NB4 (cell line): ENCODE measurements around the gene COL5A1.

ENCODE experiments used
- DNase-seq: peaks from one replicate; pipeline ENCODE4 v3.0.0; 2010; ENCODE audit warnings: low read depth
- H3K4me3 ChIP-seq: one replicate; pipeline ENCODE4 v1.5.1; 2011; ENCODE audit warnings: mild to moderate bottlenecking, low read depth, low read length, moderate library complexity
- MYC ChIP-seq: IDR thresholded peaks from 2 replicates; pipeline ENCODE4 v1.6.1; 2011; ENCODE audit warnings: low read depth, low read length
- POLR2A ChIP-seq: IDR thresholded peaks from 2 replicates; pipeline ENCODE4 v1.6.1; 2011; ENCODE audit warnings: mild to moderate bottlenecking; ENCODE audit not compliant: insufficient read length; ENCODE audit errors: extremely low read depth
- TF ChIP-seq, protein P1 (sequence below): IDR thresholded peaks from one replicate; pipeline ENCODE4 v1.5.1; 2012; ENCODE audit warnings: low read depth, low read length
- TF ChIP-seq, protein P2 (sequence below): IDR thresholded peaks from 2 replicates; pipeline ENCODE4 v1.6.1; 2011; ENCODE audit warnings: low read depth, low read length

COL5A1 gene

DNA sequence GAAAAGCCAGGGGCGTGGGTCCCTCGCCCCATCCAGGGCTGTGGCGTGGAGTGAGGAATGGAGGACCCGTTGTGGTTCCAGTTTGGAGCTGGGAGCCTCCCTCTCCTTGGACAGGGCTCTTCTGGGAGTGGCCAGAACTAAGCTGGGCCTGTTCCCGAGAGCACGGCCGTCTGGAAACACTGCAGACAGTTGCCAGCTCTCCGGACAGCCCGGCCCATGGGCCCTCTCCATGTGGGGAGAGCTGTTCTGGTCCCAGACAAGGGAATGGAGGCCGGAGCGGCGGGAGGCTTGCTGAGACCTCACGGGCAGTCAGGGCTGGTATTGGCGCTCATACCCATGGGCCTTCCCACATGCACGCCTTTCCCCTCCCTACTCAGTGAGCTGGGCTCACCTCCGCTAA is 193.8 kb downstream of the COL5A1 start:
- H3K4me3 ChIP-seq, result no peak overlapping the region
- TF ChIP-seq, protein P1, sequence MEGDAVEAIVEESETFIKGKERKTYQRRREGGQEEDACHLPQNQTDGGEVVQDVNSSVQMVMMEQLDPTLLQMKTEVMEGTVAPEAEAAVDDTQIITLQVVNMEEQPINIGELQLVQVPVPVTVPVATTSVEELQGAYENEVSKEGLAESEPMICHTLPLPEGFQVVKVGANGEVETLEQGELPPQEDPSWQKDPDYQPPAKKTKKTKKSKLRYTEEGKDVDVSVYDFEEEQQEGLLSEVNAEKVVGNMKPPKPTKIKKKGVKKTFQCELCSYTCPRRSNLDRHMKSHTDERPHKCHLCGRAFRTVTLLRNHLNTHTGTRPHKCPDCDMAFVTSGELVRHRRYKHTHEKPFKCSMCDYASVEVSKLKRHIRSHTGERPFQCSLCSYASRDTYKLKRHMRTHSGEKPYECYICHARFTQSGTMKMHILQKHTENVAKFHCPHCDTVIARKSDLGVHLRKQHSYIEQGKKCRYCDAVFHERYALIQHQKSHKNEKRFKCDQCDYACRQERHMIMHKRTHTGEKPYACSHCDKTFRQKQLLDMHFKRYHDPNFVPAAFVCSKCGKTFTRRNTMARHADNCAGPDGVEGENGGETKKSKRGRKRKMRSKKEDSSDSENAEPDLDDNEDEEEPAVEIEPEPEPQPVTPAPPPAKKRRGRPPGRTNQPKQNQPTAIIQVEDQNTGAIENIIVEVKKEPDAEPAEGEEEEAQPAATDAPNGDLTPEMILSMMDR, result no peak
- TF ChIP-seq POLR2A (no peak), MYC (no peak)
- TF ChIP-seq, protein P2, sequence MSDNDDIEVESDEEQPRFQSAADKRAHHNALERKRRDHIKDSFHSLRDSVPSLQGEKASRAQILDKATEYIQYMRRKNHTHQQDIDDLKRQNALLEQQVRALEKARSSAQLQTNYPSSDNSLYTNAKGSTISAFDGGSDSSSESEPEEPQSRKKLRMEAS, result no peak
- DNase-seq, result no peak

- DNase-seq, result no peak
- H3K4me3 ChIP-seq, result no peak overlapping the region
- TF ChIP-seq, protein P1, result no peak
- no peak for TF ChIP-seq POLR2A
- TF ChIP-seq MYC, result no peak
- TF ChIP-seq, protein P2, result no peak
Measured at GRCh38 chr9:134835987-134836386, 194.4 kb downstream of the COL5A1 start.

- no peak overlapping the region for H3K4me3 ChIP-seq
- DNase-seq, result no peak
- TF ChIP-seq POLR2A (no peak), MYC (no peak)
- TF ChIP-seq, protein P2, result no peak
- TF ChIP-seq, protein P1, result no peak
Measured at GRCh38 chr9:134836406-134836970, 194.9 kb downstream of the COL5A1 start.

GRCh38 chr9:134837529-134837928 is 195.9 kb downstream of the COL5A1 start:
- no peak overlapping the region for H3K4me3 ChIP-seq
- TF ChIP-seq, protein P1, result no peak
- TF ChIP-seq POLR2A (no peak), MYC (no peak)
- TF ChIP-seq, protein P2, result no peak
- DNase-seq, result no peak

DNA sequence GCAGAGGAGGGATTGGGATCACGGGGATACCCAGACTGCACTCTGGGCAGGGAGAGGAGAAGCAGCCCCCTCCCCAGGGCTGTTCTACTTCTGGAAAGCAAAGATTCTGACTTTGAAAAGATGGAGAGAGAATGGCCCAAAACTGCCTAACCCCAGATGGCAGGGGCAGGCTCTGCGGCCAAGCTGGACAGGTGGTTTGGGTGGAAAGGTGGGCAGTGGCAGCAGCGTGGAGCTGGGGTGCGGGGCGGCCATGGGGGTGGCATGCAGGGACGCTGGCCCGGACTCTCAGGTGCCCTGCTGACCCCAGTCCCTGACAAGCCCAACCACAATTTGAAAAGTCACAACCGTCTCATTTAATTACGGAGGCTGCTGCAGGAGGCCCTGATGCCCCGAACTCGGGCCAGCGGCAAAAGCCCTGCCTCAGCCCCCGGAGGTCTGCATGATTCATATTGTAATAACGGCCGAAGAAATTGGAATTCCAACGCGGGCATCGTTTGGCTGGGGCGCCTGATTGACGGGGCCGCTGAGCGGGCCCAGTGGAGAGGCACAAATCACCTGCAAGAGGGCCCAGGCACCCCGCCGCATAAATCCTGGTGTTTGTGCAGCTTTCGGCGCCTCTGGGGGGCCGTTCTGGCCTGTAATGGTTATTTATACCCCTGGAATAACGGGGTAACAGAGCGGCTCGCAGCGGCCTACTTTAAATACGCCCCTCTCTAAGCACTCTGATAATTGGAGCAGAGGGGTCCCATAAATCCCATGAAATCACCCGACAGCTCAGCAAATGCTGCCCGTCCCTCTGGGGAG is 197.2 kb downstream of the COL5A1 start:
- H3K4me3 ChIP-seq, result no peak overlapping the region
- no peak for DNase-seq
- TF ChIP-seq, protein P2, result no peak
- TF ChIP-seq, protein P1, result no peak
- TF ChIP-seq MYC, result no peak
